Lower leg skin (tissue), 3 donors: ENCODE measurements around the gene PARG.

Source experiments
- CTCF ChIP-seq, 3 donors: fragments of 450-650 bp; IDR thresholded peaks; one replicate each; pipeline ENCODE4 v1.5.1; 2016; ENCODE audit warnings: antibody characterized with exemption in 3 of 3, mild to moderate bottlenecking in 3 of 3, moderate library complexity in 2 of 3
- POLR2A ChIP-seq, 2 donors: fragments of 450-650 bp; IDR thresholded peaks; one replicate each; pipeline ENCODE4 v1.6.1; 2016 to 2017; ENCODE audit warnings: antibody characterized with exemption in 2 of 2, mild to moderate bottlenecking in 1 of 2, moderate library complexity in 1 of 2

DNA sequence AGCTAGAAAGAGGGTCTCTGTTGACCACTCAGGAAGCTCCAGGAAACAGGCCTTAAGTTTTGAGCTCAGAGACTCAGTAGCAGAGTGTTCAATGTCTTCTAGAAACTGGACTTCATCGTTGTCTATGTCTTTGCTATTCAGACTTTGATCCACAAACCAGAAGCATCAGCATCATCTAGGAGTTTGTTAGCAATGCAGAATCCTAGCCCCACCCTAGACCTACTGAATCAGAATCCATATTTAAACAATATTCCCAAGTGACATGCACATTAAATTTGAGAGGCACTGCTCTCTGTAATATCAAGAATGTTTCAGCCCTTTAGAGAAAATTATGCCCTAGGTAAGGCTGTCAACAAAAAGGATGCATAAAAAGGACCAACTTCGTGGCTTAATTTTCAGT is 166.8 kb downstream of the PARG start:
- no peak for TF ChIP-seq POLR2A (IDR thresholded peaks at IDR 0.05)
- no peak for TF ChIP-seq CTCF (IDR thresholded peaks at IDR 0.05)
